SIG-M5 treated with dmso at 0.1 percent for 504 hours (cell line): ENCODE measurements around the gene LZIC.
"Not testable (repeated sequence)": the region's sequence is repeated elsewhere in the genome, so short reads cannot be mapped to it uniquely, and the experiment has no call there.

Experiments
- DNase-seq: peaks from one replicate; lab custom pipeline; 2025; ENCODE audit not compliant: unreplicated experiment; lab: John Stamatoyannopoulos, UW

Gene LZIC

GRCh38 chr1:9942939-9943788 lies at the start of gene LZIC, which contains the start of gene NMNAT1:
Gene LZIC, minus strand, starts transcription at chr1:9943391. Its CDS starts 6,772 bp downstream, at chr1:9936619.
Gene NMNAT1, plus strand, starts transcription at chr1:9943475. Its CDS starts 28,599 bp downstream, at chr1:9972074.
- DNase-seq, result peak; percentile 86

GRCh38 chr1:9992910-9993309 lies 49.7 kb upstream of the LZIC start:
- no peak for DNase-seq

GRCh38 chr1:9990944-9991343 lies 47.8 kb upstream of the LZIC start:
- no peak for DNase-seq

- DNase-seq, result no peak
Measured at GRCh38 chr1:9989773-9990172, 46.6 kb upstream of the LZIC start.

GRCh38 chr1:9985001-9985400 lies 41.8 kb upstream of the LZIC start:
- DNase-seq, result no peak

- DNase-seq, result no peak
Measured at GRCh38 chr1:9984253-9984652, 41.1 kb upstream of the LZIC start.

- DNase-seq, result no peak
Measured at GRCh38 chr1:9960706-9961562, 17.7 kb upstream of the LZIC start.

- DNase-seq, result no peak
Measured at GRCh38 chr1:9960011-9960410, 16.8 kb upstream of the LZIC start.

GRCh38 chr1:9957726-9958125 lies 14.5 kb upstream of the LZIC start:
- DNase-seq, result no peak

GRCh38 chr1:9946315-9946714 lies 3.1 kb upstream of the LZIC start:
- no peak for DNase-seq

- peak; percentile 67 for DNase-seq
Measured at GRCh38 chr1:9942399-9942938, 722 bp downstream of the LZIC start.

- DNase-seq, result no peak
Measured at GRCh38 chr1:9929431-9930385, 13.5 kb downstream of the LZIC start.

GRCh38 chr1:9927259-9927658 lies 15.9 kb downstream of the LZIC start:
- DNase-seq, result no peak

- no peak for DNase-seq
Measured at GRCh38 chr1:9922342-9922741, 20.8 kb downstream of the LZIC start.

GRCh38 chr1:9920606-9921005 lies 22.6 kb downstream of the LZIC start:
- no peak for DNase-seq

- no peak for DNase-seq
Measured at GRCh38 chr1:9917901-9918300, 25.3 kb downstream of the LZIC start.

- DNase-seq, result not testable (repeated sequence)
Measured at GRCh38 chr1:9917495-9917894, 25.7 kb downstream of the LZIC start.

GRCh38 chr1:9916452-9916851 lies 26.7 kb downstream of the LZIC start:
- no peak for DNase-seq

- no peak for DNase-seq
Measured at GRCh38 chr1:9914610-9914937, 28.6 kb downstream of the LZIC start.

- DNase-seq, result no peak
Measured at GRCh38 chr1:9912264-9912936, 30.8 kb downstream of the LZIC start.
